ENCODE data around the gene MMP14.

- TF ChIP-seq CTCF (IDR thresholded peaks at IDR 0.05), result no peak
- TF ChIP-seq POLR2AphosphoS5 (IDR thresholded peaks at IDR 0.05), result no peak
These were observed 42.4 kb upstream of the MMP14 start for GRCh38 chr14:22793976-22794375.

Data from sigmoid colon (tissue), 4 donors.